ENCODE results near the gene ZFHX3. TPM values are rescaled to one million over a fixed set of nuclear protein-coding genes. Genes with fewer than 3 reads are reported as not detected.
"Not testable (repeated sequence)": the region's sequence is repeated elsewhere in the genome, so short reads cannot be mapped to it uniquely, and the experiment has no call there.

ZFHX3 gene
- total RNA-seq, result 6.7 TPM

GRCh38 chr16:73047536-73048291 lies at the start of gene ZFHX3:
Gene ZFHX3, minus strand, starts transcription at chr16:73048128. Its CDS starts 87,983 bp downstream, at chr16:72960145.
- DNase-seq, result no peak

- no peak for DNase-seq
These were observed 48.6 kb upstream of the ZFHX3 start for GRCh38 chr16:73096510-73096909.

GRCh38 chr16:73095885-73096421 lies 48.0 kb upstream of the ZFHX3 start:
- no peak for DNase-seq

- no peak for DNase-seq
These were observed 47.4 kb upstream of the ZFHX3 start for GRCh38 chr16:73095142-73095820.

- DNase-seq, result no peak
These were observed 46.4 kb upstream of the ZFHX3 start for GRCh38 chr16:73094371-73094770.

- no peak for DNase-seq
These were observed 45.5 kb upstream of the ZFHX3 start for GRCh38 chr16:73093146-73094144.

- no peak for DNase-seq
These were observed 44.4 kb upstream of the ZFHX3 start for GRCh38 chr16:73092236-73092781.

- no peak for DNase-seq
These were observed 43.2 kb upstream of the ZFHX3 start for GRCh38 chr16:73091174-73091573.

GRCh38 chr16:73089420-73089819 lies 41.5 kb upstream of the ZFHX3 start:
- DNase-seq, result no peak

GRCh38 chr16:73086108-73086507 lies 38.2 kb upstream of the ZFHX3 start:
- no peak for DNase-seq

- DNase-seq, result no peak
These were observed 35.3 kb upstream of the ZFHX3 start for GRCh38 chr16:73083271-73083670.

GRCh38 chr16:73082634-73083051 lies 34.7 kb upstream of the ZFHX3 start:
- not testable (repeated sequence) for DNase-seq

GRCh38 chr16:73080931-73081330 lies 33.0 kb upstream of the ZFHX3 start:
- DNase-seq, result no peak

GRCh38 chr16:73076324-73076810 lies 28.4 kb upstream of the ZFHX3 start:
- DNase-seq, result no peak

GRCh38 chr16:73074382-73074781 lies 26.5 kb upstream of the ZFHX3 start:
- no peak for DNase-seq

GRCh38 chr16:73072051-73072450 lies 24.1 kb upstream of the ZFHX3 start:
- not testable (repeated sequence) for DNase-seq

GRCh38 chr16:73071131-73071940 lies 23.4 kb upstream of the ZFHX3 start:
- no peak for DNase-seq

GRCh38 chr16:73069581-73070262 lies 21.8 kb upstream of the ZFHX3 start:
- no peak for DNase-seq

GRCh38 chr16:73068541-73069401 lies 20.8 kb upstream of the ZFHX3 start:
- DNase-seq, result peak; percentile 33
